Omental fat pad (tissue), 4 donors: ENCODE measurements around the gene USP17L11. TPM values are rescaled to one million over a fixed set of nuclear protein-coding genes. Genes with fewer than 3 reads are reported as not detected.

Experiments
- total RNA-seq, 4 donors: library from RNA; depleted of rRNA; stranded (reverse); fragments of >200 nt; gene quantifications; one replicate each; pipeline ENCODE4 v1.1.0, GENCODE V29; 2016

The USP17L11 gene
- total RNA-seq, 4 donors from 2014 or later, result not detected

Other genes starting within 250 kb of the USP17L11 start
- gene FAM90A26, start 45.0 kb upstream of the USP17L11 start, total RNA-seq, result not detected
- not detected for gene USP17L10, start 4.7 kb upstream of the USP17L11 start, total RNA-seq
- gene USP17L12, start 4.7 kb downstream of the USP17L11 start, total RNA-seq, result not detected
- not detected for gene USP17L13, start 9.5 kb downstream of the USP17L11 start, total RNA-seq
- not detected for gene USP17L15, start 19.0 kb downstream of the USP17L11 start, total RNA-seq
- not detected for gene USP17L17, start 28.5 kb downstream of the USP17L11 start, total RNA-seq
- not detected for gene USP17L18, start 33.2 kb downstream of the USP17L11 start, total RNA-seq
- gene USP17L19, start 38.0 kb downstream of the USP17L11 start, total RNA-seq, result not detected
- not detected for gene USP17L20, start 42.7 kb downstream of the USP17L11 start, total RNA-seq
- gene USP17L21, start 47.5 kb downstream of the USP17L11 start, total RNA-seq, result not detected
- gene USP17L22, start 52.2 kb downstream of the USP17L11 start, total RNA-seq, result not detected
- gene USP17L24, start 109.8 kb downstream of the USP17L11 start, total RNA-seq, result not detected
- not detected for gene USP17L25, start 114.5 kb downstream of the USP17L11 start, total RNA-seq
- gene USP17L26, start 119.3 kb downstream of the USP17L11 start, total RNA-seq, result not detected
- not detected for gene USP17L5, start 124.0 kb downstream of the USP17L11 start, total RNA-seq
- gene USP17L27, start 128.7 kb downstream of the USP17L11 start, total RNA-seq, result not detected
- gene USP17L28, start 133.5 kb downstream of the USP17L11 start, total RNA-seq, result not detected
- not detected for gene USP17L29, start 138.2 kb downstream of the USP17L11 start, total RNA-seq
- not detected for gene USP17L30, start 147.7 kb downstream of the USP17L11 start, total RNA-seq
- not detected for gene DEFB131A, start 229.0 kb downstream of the USP17L11 start, total RNA-seq